HTR-8/SVneo (cell line): Measurements from ENCODE around the gene PDE4B.
A peak's percentile ranks its signal among the peaks of the same experiment; 100 is the strongest.

Source experiments
- DNase-seq: peaks from one replicate; pipeline ENCODE4 v3.0.0; 2011; ENCODE audit warnings: low spot score, mixed read lengths; ENCODE audit not compliant: insufficient read length
- FAIRE-seq: peaks from 2 replicates; lab custom pipeline; 2011; peaks lifted over from hg19 to GRCh38; lab: Jason Lieb, UNC

Gene PDE4B

DNA sequence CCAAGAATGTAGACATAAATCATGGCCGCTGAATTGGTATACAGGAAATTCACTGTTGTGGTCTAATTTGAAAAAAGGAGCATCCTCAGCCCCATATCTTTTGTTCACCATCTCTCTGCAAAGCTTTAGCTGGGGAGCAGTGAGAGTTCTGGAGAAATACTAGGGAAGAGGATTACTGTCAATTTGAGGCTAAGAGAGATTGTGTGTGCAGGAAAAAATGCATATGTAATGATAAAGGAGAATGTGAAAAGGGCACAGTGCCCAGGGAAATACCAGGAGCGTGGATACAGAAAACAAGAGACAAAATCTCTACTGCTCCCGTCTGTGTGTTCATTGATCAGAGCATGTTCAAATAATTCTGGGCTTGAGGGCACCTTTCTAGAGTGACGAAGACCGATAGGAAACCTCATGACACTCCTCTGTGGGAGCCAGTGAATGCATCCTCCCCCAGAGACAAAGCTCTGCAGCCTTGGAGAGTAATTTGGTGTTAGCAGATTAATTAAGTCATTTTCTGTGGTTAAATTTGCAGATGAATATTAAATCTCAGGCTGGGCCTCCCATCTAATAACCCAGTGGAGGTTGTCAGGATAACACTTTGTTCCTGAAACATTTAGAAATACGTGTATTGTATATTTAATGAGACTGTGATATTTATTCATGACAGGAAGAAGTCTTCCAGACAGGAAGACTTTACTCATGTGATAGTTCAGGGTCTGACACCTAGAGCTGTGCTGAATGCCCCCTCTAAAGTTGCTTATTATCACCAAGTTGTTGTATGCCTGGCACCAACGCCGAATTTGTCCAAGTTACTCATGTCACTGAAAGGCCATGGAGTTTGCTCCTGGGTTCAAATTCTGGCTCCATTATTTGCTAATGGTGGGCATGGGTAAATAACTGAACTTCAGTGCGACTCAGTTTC is 453.9 kb downstream of the PDE4B start:
- no peak for FAIRE-seq

DNA sequence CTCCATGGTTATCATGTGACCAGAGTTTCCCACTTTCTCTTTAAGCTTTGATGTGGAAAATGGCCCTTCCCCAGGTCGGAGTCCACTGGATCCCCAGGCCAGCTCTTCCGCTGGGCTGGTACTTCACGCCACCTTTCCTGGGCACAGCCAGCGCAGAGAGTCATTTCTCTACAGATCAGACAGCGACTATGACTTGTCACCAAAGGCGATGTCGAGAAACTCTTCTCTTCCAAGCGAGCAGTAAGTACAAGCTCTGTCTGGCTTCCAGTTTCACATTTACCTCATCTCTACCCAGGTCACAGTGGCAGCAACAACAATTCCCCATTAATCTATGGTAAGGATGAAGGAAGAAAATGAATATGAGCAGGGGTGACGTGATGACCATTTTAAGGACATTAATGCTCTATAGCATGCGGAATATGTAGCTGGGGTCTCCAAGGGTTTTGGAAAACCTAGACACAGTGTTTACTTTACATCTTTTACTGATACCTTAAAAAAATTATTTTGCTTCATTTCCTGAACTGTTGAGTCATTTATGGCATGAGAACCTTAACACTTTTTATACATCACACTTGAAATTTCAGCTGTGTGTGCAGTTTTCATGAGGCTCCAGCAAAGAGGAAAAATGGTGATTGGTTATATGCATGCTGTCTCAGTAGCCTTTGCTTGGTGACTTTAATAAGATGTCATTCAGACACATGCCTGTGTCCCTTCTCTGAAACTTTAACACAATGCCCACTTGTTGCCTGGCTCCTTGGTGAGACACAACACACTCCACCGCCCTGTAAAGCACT is 454.9 kb downstream of the PDE4B start:
- FAIRE-seq = no peak
- DNase-seq = no peak

More for the DNA sequence above, 453.9 kb downstream of the PDE4B start:
- DNase-seq = no peak

DNA sequence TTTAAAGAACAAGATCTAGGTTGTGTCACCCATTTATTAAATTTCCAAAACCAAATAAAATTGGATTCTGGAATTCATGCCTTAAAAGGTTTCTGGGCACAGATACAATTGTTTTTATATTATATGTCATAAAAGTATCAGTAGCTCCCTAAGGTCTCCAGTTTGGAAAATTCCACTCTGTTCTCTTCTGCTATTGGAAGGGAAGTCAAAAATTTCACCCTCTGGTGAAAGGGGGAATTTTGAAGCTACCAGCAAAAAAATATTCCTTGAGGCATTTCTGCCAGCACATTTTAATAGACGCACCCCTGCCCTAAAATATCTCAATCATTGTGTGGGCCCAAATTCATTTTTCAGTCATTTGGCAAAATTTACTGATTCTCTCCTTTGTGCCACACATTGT is 455.6 kb downstream of the PDE4B start:
- no peak for FAIRE-seq
- no peak for DNase-seq

DNA sequence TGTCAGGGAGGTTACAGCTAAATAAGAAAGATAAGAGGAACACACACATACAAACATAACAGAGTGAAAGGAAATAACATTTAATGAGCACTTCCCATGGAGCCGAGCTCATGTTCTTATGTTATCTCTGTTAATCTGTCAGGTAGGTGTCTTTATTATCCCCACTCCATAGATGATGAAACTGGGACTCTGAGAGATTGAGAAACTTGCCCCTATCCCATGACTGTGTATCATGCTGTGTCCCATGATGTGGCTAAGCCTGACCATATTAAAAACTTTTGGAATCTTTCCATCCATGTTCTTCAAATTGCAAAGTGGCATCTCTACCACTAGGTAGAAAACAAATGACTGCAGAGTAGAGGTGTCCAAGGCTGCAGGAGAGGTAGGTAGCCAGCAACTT is 456.1 kb downstream of the PDE4B start:
- FAIRE-seq (no peak), DNase-seq (no peak)

DNA sequence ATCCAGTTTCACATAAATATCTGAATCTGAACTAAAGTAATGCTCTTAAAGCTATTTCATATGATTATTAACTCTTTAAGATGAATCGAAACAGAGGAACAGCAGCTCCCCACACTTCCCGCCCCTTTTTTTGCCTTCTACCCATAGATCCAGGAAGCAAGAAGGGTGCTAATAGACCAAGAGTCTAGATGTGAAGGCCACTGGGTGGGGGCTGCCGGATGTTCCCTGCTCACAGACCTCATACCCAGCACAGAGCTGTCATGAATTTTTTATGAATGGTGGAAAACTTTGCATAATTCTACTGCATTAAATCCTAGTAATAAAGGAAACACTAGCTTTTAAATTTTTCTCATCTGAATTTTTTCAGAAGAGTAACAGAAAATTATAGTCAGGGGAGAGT is 457.4 kb downstream of the PDE4B start:
- FAIRE-seq (no peak), DNase-seq (no peak)

DNA sequence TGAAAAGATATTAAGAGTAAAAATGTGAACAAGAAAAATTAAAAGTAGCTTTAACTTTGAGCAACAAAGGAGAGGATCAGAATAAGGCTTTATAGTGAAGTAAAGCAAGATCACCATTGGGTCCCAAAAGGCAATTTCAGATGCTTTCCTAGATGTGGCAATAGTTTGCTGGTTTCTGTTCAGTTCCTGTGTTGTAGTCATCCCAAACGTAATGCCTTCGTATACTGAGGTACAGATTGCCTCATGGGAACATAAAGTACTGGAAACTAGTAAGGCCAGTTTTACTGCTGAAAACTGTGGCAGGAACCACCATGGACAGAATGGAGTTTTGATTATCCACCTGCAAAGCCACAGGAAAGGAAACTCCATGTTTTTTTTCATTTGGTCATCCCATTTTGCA is 457.8 kb downstream of the PDE4B start:
- no peak for FAIRE-seq
- no peak for DNase-seq

DNA sequence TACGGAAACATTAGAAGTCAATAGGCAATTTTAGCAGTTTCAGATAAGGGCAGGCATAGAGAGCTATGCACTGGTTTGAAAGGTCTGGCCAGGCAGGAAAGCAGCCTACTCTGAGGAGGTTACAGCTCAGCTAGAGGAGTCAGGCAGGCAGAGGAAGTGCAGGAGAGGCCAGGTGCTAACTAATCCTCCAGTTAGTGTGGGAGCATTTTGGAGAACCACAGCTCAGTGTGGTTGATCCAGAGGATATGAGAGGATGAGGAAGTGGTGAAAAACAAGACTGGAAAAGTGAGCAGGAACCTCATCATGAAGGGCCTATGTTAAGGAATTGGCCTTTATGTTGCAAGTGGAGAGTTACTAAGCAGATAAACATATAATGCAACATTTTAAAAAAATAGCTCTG is 458.9 kb downstream of the PDE4B start:
- FAIRE-seq (no peak), DNase-seq (no peak)

DNA sequence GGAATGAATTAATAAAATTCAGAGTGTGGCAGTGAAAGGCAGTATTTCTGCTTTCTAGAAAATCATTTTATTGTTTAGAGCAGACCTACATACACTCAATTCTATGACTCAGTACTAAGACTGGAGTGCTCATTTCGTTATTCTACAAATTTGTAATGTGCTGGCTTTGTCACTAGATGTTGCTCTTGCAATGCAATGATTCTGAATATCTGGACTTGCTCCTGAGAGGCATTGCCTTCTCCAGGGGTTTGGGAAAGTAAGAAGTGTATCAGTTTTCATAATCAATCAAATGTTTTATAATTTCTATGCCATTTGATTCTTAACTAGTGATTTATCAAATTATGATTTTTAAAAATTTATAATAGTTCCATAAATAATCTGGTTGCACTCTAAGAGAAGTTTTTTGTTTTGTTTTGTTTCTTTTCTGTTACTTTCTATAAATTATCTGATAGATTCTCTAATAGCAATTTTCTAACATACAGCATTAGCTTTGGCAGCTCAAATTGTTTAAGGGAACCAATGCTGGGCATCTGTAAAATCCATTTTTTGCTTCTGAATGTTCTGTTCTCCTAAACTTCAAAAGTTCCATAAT is 460.7 kb downstream of the PDE4B start:
- DNase-seq = peak; percentile 57
- FAIRE-seq = no peak

DNA sequence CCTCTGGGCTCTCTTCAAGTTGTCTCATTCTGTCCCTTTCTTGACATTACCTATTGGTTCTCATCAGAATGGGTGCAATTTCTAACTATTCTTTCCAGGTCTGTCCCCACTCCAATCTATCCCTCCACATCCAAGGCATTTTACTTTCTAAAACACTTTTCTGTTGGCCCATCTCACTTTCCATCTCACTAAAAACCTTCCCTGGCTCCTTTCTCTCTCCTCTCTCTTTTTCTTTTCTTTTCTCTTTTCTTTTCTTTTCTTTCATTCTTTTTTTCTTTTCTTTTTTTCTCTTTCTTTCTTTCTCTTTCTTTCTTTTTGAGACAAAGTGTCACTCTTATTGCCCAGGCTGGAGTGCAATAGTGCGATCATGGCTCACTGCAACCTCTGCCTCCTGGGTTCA is 462.1 kb downstream of the PDE4B start:
- FAIRE-seq (no peak), DNase-seq (no peak)

DNA sequence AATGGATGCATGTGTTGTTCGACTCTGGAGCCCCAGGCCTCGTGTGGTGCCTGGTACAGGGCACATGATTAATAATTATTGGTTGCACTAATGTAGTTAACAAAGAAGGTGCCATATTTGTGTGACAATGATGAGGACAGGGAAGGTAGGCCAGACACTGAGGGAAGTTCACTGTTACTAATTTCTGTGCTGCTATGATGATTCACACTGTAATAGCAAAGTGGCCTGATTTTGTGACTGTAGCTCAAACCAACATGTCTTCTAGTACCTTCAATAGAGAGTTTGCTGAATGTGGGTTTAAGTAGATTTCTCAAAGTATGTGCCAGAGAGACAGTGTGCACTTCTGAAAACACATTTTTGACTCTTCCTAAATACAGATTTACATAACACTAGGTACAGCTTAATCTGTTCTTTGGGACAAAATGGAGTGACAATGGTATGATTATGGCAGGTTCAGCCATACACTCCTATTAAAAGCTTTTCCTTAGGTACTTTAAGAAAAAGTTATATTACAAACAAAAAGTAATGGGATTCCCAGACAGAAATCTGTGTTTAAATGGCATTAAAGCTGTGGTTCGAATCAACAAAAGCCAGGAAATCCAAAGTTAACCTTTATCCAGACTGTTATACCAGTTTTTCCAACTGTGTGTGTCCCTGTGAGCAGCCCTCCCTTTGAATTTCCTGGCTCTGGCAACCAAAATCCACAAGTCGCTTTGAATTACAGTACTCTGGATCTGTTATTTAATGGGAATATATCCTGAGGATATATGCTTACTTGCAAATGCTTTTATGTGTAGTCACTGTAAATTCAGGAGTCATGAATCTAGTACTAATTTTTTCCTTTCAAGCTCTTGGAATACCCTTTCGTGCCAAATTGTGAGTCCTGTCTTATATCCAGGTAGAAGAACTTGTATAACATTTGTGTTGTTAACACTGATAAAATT is 464.2 kb downstream of the PDE4B start:
- DNase-seq (no peak), FAIRE-seq (no peak)

DNA sequence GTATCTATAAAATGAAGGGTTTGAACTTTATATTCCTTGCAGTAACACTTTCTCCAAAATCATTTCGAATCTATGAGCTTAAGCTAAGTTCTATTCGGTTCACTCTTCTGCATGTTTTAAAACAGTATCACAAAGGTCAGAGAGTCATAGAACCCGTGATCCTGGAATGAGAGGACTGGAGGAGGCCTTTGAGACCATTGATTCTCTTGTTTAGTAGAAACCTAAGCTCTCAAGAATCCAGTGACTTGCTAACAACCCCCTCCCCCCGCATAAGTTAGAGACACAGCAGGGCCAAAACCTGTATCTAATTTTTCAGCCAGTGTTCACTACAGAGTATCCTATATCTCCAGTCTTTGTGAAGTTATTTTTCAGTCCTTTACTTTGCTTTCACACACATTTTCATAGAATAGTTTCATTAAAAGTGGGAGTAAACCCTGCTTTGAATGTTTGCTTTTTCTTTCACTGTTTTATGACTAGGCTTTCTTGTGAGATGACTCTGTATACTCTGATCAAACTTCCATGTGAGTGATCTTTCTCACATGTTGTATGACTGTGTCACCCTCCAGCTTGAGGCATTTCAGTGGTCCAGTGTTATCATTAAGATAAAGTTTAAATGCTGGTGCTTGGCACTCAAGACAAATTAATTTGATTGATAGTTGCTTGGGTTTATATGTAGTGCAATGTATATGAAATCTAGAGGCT is 465.9 kb downstream of the PDE4B start:
- FAIRE-seq (no peak), DNase-seq (no peak)

DNA sequence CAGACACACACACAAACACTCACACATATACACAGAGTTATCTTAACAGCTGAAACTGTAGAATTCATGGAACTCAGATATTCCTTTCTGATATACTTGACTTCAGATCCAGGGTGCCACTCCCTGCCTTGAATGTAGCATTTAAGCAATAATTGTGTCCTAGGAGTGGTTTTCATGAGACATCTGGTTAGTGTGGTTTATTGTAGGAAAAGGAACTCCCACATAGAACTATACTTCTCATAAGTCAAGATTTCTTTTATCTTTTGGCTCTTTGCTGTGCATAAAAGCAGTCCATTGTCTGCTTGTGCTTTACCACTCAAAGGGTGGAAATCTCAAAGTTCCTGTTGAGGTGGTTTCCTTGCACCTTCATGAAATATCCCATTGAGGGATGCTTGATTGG is 468.7 kb downstream of the PDE4B start:
- no peak for DNase-seq
- no peak for FAIRE-seq

DNA sequence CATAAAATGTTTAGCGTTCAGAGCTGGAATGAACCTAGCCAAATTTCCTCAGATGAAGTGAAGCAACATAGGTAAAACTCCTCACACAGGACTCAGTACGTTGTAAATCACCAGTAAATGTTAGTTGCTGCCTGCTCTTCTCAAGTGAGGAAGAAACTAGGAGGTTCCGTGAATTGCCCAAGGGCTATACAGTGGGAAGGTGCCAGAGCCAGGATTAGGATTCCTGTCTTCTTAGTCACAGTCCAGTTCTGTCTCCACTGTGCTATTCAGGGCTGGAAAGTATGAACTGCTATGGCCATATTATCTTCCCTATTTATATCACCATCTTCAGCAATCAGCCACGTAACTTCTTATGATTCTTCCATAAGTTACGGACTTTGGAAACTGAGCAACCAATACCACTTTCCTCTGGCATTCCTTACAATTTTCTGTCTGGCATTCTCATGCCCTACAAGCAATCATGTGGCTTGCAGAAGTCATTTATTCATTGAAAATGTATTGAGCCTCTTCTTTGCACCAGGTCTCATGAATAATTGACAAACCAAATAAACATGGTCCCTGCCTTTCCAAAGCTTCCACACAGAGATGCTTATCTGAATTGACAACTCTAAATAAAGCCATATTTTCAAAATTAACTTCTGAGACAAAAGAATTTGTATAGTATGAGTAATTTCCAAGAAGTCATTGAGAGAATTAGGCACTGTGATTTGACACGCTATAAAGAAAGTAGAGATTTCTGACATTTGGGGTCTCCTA is 469.7 kb downstream of the PDE4B start:
- peak; percentile 56 for DNase-seq
- FAIRE-seq = peak; percentile 42

DNA sequence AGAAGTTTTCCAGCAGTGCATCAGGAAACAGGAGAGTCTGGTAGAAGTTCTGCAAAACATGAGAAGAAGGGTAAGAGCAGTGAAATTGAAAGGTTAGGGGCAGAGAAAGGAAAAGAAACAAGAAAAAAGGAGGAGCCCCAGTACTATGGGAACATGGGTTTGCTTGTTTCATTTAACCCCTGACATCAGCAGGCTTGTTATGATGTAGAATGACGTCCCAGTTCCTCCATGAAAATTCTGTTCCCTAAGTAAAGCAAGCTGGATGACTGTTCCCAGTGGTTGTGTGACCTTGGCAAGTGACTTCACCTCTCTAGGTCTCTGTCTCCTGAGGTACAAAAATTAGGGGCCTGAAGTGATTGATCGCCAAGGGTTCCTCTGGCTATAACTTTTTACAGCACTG is 472.6 kb downstream of the PDE4B start:
- DNase-seq (no peak), FAIRE-seq (no peak)

DNA sequence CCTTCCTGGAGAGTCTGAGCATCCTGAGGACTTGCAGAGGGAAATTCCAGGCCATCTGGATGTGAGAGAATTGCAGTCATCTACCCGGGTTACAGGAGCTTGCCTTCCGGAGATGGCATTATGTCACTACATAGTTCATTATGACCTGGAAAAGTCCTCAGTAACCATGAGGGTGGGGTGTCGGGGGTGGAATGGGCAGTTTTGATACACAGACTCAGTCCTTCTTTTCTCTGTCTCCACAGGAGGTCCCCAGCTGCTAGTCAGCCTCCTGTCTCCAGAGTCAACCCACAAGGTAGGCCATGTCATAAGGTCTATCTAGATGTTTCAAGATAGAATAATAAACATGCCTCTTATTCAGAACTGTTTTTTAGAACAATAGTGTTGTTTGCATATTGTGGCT is 473.1 kb downstream of the PDE4B start:
- FAIRE-seq = no peak
- DNase-seq = no peak

DNA sequence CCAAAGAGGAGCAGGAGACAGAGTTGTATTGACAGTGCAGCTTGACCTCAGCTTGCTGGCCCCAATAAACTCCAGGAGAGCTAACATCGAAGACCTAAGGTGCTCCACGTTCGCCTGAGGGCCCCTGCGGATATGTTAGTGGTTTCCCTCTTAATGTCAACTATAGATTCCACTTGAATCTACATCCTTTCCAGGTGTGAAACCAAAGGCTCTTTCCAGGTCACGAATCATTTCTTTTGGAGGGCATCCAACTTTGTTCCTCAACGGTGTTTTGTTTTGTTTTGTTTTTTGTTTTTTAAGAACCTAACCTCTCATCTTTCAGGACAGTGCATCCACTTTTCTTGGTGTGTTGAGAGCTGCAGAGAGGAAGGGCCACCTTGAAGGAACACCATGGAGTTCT is 473.7 kb downstream of the PDE4B start:
- no peak for FAIRE-seq
- no peak for DNase-seq

DNA sequence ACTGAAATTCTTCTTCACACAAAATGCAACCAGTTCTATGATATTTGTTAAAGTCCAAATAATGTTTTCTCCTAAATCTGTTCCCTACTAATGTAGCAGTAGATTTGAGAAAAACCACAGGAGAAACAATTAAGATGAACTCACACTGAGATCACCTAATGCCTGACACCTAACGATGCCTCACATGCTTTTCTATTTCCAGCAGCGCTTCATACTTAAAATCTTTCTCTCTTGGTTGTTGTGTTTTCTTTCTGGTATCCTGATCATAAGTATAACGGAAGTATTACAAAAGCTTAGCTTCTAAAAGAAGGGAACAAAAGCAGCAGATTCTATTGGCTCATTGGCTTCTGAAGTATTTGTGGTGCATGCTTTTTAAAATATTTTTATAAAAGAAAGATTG is 474.1 kb downstream of the PDE4B start:
- no peak for FAIRE-seq

DNA sequence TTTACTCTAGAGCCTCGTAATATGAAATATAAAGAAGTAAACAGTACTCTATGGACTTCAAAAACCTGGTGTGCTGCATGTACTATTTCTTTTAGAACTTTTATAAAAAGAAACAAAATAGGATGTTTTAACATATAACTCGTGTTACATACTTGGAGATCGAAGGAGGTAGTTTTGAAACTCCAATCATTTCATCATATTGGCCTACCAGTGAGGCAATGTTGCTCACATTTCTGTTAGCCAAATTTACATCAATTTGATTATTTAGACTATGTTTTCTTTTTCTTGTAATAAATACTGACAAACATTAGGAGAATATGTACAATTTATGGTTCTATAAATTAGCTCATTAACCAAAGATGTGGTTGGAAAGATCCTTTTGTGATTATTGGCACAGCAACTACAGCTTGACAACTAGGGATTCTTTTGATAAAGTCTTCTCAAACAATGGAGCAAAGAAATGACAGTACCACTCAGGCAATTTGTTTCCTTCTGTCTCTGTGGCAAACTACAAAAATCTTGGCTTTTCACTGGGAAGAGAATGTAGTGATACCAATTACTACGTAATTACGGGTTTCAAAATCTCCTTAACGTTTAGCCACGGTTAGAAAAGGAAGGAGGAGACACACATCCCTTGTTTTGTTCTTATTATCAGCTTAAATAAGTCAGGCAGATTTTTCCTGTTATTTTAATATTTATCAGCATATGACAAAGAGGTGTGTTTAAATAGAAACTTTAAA is 474.7 kb downstream of the PDE4B start:
- DNase-seq = no peak
- FAIRE-seq = no peak

More for the DNA sequence above, 474.1 kb downstream of the PDE4B start:
- DNase-seq = no peak
